KMS-11 (cell line): ENCODE data around the gene SLC17A3.

Source experiments
- H2AFZ ChIP-seq: fragments of 200-600 bp; sonication (generic); 2 replicates; pipeline ENCODE4 v1.6.1; 2016; ENCODE audit warnings: antibody characterized with exemption, mixed run types, low read depth
- H3K27ac ChIP-seq: fragments of 200-600 bp; sonication (generic); 2 replicates; pipeline ENCODE4 v1.6.1; 2016; ENCODE audit warnings: mild to moderate bottlenecking, mixed run types
- H3K27me3 ChIP-seq: fragments of 200-600 bp; sonication (generic); 2 replicates; pipeline ENCODE4 v1.6.1; 2017; ENCODE audit warnings: mild to moderate bottlenecking, low read depth, mixed run types, moderate library complexity; ENCODE audit not compliant: insufficient read depth
- H3K36me3 ChIP-seq: fragments of 200-600 bp; sonication (generic); 2 replicates; pipeline ENCODE4 v1.6.1; 2017; ENCODE audit warnings: mild to moderate bottlenecking, mixed run types; ENCODE audit not compliant: insufficient read depth
- H3K4me1 ChIP-seq: fragments of 200-600 bp; sonication (generic); 2 replicates; pipeline ENCODE4 v1.6.1; 2016; ENCODE audit warnings: mild to moderate bottlenecking, low read depth, mixed run types; ENCODE audit not compliant: poor library complexity, severe bottlenecking
- H3K4me2 ChIP-seq: fragments of 200-600 bp; sonication (generic); 2 replicates; pipeline ENCODE4 v1.7.0; 2016; ENCODE audit warnings: mild to moderate bottlenecking, mixed run types
- H3K4me3 ChIP-seq: fragments of 200-600 bp; sonication (generic); IDR thresholded peaks from 2 replicates; pipeline ENCODE4 v1.6.1; 2017; ENCODE audit warnings: low read depth, low read length, mixed read lengths; ENCODE audit not compliant: insufficient read depth
- H3K79me2 ChIP-seq: fragments of 200-600 bp; sonication (generic); 2 replicates; pipeline ENCODE4 v1.6.1; 2016; ENCODE audit warnings: low read depth, mixed run types; ENCODE audit not compliant: insufficient read depth
- H3K9ac ChIP-seq: fragments of 200-600 bp; sonication (generic); 2 replicates; pipeline ENCODE4 v1.6.1; 2016; ENCODE audit warnings: mild to moderate bottlenecking, mixed run types
- H4K20me1 ChIP-seq: fragments of 200-600 bp; sonication (generic); 2 replicates; pipeline ENCODE4 v1.6.1; 2016; ENCODE audit warnings: mild to moderate bottlenecking, mixed run types; ENCODE audit not compliant: insufficient read depth
- TF ChIP-seq, protein P1 (sequence below): fragments of 200-600 bp; sonication (generic); conservative IDR thresholded peaks from 2 replicates; pipeline ENCODE4 v1.6.1; 2017; ENCODE audit warnings: low read depth, mild to moderate bottlenecking, antibody characterized with exemption, low read length, moderate library complexity, mixed read lengths

The SLC17A3 gene

DNA sequence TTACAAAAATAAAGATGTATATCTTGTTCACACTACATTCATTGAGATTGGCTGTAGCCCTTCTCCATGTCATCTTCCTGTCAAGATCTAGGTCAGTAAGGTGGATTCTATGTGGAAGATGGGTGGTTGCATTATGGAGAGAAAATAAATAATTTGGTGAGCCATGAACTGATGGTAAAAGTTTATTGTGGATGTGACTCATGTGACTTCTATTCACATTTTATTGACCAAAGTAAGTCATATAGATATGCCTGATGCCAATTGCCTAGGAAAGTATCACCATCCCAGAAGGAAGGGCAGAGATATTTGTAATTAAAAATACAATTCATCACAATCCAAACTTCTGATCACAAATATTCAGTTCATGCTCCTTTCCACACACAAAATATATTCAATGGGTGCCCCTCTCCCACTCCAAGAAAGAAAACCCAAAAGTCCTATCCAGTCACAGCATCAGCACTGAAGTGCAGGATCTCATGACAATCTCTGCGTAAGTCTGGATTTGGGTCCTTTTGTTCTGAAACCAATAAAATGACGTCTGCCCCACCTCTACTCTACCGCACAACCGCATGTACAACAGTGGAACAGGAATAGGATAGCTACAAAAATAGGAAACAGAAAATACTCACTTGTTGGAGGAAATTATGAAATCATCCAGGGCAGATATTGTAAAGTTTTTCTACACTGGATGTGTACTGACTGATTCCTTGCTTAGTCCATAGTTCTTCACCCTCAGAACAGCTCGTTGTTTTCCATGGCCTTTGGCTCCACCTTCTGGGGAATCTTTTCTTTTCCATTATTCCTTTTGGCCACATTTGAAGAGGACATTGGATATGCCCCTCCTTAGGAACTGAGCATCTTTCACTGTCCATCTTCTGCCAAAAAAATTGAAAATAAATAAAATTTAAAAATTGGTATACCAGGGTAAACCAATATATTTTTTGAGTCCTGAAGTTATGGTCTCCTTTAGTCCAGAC, 16.1 kb upstream of the SLC17A3 start:
- no peak overlapping the region for H3K4me2 ChIP-seq
- TF ChIP-seq, protein P1, sequence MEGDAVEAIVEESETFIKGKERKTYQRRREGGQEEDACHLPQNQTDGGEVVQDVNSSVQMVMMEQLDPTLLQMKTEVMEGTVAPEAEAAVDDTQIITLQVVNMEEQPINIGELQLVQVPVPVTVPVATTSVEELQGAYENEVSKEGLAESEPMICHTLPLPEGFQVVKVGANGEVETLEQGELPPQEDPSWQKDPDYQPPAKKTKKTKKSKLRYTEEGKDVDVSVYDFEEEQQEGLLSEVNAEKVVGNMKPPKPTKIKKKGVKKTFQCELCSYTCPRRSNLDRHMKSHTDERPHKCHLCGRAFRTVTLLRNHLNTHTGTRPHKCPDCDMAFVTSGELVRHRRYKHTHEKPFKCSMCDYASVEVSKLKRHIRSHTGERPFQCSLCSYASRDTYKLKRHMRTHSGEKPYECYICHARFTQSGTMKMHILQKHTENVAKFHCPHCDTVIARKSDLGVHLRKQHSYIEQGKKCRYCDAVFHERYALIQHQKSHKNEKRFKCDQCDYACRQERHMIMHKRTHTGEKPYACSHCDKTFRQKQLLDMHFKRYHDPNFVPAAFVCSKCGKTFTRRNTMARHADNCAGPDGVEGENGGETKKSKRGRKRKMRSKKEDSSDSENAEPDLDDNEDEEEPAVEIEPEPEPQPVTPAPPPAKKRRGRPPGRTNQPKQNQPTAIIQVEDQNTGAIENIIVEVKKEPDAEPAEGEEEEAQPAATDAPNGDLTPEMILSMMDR, result peak; percentile 44; the same call in 1 of the 2 replicates
- no peaks in the 10 kb centered on the region for H3K27me3 ChIP-seq
- no peak overlapping the region for H3K4me3 ChIP-seq
- no peak overlapping the region for H3K27ac ChIP-seq
- H3K4me1 ChIP-seq, result no peaks in the 10 kb centered on the region
- H3K9ac ChIP-seq, result no peak overlapping the region
- no peaks in the 10 kb centered on the region for H4K20me1 ChIP-seq
- H3K79me2 ChIP-seq, result no peaks in the 10 kb centered on the region
- H2AFZ ChIP-seq, result no peak overlapping the region
- H3K36me3 ChIP-seq, result no peaks in the 10 kb centered on the region

DNA sequence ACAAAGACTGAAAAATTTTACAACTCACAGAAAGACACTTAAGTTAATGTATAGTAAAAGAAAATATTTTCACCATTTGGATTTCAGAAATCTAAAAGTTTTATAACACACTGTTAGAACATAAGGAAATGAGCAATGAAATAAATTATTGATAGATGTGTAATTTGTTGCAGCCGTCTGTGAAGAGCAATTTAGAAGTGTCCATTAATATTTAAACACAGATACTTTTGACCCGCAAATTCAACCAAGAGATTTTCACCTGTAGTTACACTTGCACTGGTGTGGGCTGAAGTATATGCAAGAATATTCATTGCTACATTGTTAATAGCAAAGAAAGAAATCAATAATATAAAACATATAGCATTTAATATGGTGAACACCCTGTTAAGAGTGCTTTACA, 14.6 kb upstream of the SLC17A3 start:
- Histone ChIP-seq H4K20me1 (no peaks in the 10 kb centered on the region), H3K9ac (no peak overlapping the region), H3K79me2 (no peaks in the 10 kb centered on the region), H3K4me1 (no peaks in the 10 kb centered on the region), H3K27ac (no peak overlapping the region), H2AFZ (no peak overlapping the region), H3K27me3 (no peaks in the 10 kb centered on the region), H3K4me3 (no peak overlapping the region), H3K36me3 (no peaks in the 10 kb centered on the region), H3K4me2 (no peak overlapping the region)
- TF ChIP-seq, protein P1, result no peak

GRCh38 chr6:25886066-25886465, 12.0 kb upstream of the SLC17A3 start:
- Histone ChIP-seq H3K36me3 (no peaks in the 10 kb centered on the region), H3K79me2 (no peaks in the 10 kb centered on the region), H3K4me1 (no peaks in the 10 kb centered on the region), H3K4me2 (no peak overlapping the region), H3K27ac (no peak overlapping the region), H2AFZ (no peak overlapping the region), H3K4me3 (no peak overlapping the region), H3K27me3 (no peaks in the 10 kb centered on the region), H3K9ac (no peak overlapping the region), H4K20me1 (no peaks in the 10 kb centered on the region)
- TF ChIP-seq, protein P1, result no peak

DNA sequence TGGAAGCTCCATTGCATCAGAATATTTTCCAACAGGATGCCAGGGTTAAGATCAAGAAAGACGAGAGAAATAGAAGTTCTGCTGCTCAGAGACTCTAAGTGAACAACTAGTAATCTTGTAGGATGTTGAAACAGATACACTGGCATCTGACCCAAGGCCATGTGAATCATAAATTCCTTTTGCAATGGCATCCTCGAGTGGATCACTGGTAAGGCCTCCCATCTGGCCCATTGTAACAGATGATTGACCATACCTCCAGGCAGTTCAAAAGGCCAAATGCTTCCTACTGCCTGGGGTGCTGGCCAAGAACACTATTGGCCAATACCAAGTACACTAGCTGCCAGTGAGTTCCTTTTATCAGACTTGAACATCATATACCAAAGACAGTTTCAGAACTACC, 9.9 kb upstream of the SLC17A3 start:
- H3K27me3 ChIP-seq, result no peaks in the 10 kb centered on the region
- no peak overlapping the region for H3K27ac ChIP-seq
- no peak overlapping the region for H3K4me2 ChIP-seq
- H3K9ac ChIP-seq, result no peak overlapping the region
- no peak overlapping the region for H2AFZ ChIP-seq
- no peaks in the 10 kb centered on the region for H3K36me3 ChIP-seq
- H3K79me2 ChIP-seq, result no peaks in the 10 kb centered on the region
- H3K4me3 ChIP-seq, result no peak overlapping the region
- TF ChIP-seq, protein P1, result no peak
- H4K20me1 ChIP-seq, result no peaks in the 10 kb centered on the region
- no peaks in the 10 kb centered on the region for H3K4me1 ChIP-seq
